Measurements from ENCODE around the gene ENAH. TPM values are rescaled to one million over a fixed set of nuclear protein-coding genes. Genes with fewer than 3 reads are reported as not detected.
A peak's percentile ranks its signal among the peaks of the same experiment; 100 is the strongest.
"Not testable (repeated sequence)": the region's sequence is repeated elsewhere in the genome, so short reads cannot be mapped to it uniquely, and the experiment has no call there.

The ENAH gene
- total RNA-seq, 1 experiment from 2014 or later: 23.2 TPM

DNA sequence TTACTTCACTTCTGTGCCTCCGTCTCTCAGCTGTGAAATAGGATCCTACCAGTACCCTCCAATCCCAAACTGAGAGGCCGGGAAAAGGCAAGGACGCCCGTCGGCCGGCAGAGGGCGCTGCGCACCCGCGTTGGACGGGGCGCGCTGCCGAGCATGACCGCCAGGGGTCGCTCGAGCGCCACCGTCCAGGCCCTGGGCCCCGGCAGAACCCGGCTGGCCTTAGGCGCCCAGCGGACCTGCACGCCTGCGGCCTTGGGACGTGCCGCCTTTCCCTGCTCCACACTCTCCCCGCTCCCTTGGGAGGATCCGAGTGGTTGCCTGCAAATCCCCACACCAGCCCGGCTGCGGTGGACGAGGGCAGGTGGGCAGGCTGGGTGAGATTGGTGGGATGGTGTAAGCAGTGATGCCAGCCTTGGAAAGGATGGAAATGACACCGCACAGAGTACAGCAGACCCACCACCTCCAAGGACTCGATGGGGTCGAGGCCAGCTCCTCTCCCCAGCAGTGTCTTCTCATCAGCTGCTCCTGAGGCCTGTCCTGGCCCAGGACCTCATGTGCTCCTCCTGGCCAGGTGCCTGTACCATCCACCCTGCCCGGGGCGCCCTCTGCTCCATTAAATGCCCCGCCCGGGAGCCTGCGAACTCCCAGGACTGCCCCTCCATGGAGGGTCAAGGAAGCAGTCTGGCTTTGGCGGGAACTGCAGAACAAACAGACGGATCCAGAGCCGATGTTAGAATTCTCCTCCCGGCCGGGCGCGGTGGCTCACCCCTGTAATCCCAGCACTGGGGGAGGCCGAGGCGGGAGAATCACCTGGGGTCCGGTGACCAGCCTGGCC is 177.7 kb downstream of the ENAH start:
- peak; percentile 62 for DNase-seq (ENCODE audit: low read depth)

DNA sequence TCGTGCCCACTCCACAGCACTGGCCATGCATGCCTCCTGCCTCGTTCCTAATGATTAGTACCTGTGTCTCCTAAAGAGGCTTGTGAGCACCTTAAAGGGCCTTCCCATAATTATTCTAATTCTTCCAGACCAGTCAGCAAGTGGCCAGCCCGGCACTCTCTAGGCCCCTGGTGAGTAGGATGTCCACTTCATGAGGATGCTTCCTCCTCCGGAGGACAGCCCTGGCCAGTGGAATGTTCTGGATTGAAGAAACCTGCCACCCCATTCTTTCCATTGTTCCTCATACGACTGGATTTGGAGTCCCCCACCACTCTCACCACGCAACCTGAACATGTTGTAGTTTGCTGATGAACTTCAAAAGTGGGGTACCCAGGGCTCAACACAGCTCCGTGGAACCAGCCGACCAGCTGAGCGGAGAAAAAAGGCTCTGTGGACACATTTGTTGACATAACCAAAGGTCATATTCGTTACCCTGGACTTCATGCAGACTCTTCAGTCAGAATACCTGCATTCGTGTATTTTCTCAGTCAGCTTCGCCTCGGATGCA is 178.4 kb downstream of the ENAH start:
- DNase-seq (ENCODE audit: low read depth): no peak

DNA sequence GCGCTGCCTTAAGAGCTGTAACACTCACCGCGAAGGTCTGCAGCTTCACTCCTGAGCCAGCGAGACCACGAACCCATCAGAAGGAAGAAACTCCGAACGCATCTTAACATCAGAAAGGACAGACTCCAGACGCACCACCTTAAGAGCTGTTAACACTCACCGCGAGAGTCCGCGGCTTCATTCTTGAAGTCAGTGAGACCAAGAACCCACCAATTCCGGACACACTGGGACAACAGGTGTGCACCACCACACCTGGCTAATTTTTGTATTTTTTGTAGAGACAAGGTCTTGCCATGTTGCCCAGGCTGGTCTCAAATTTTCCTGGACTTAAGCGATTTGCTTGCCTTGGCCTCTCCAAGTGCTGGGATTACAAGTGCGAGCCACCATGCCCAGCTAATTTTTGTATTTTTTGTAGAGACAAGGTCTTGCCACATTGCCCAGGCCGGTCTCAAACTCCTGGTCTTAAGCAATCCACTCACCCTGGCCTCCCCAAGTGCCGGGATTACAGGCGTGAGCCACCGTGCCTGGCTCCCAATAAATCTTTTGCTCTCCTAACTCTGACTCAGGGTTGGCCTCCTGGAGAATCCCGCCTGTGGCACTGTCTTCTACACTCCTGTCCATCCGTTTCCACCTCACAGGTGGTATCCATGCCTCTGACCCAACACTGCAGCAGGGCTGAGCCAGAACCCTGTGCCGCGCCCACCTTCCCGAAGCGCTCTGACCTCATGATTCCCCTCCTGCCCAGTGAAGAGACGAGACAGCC is 179.1 kb downstream of the ENAH start:
- DNase-seq (ENCODE audit: low read depth): not testable (repeated sequence)

DNA sequence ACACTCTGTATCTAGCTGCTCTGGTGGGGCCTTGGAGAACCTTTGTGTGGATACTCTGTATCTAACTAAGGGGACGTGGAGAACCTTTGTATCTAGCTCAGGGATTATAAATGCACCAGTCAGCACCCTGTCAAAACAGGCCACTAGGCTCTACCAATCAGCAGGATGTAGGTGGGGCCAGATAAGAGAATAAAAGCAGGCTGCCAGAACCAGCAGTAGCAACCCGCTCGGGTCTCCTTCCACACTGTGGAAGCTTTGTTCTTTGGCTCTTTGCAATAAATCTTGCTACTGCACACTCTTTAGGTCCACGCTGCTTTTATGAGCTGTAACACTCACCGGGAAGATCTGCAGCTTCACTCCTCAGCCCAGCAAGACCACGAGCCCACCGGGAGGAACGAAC is 179.7 kb downstream of the ENAH start:
- not testable (repeated sequence) for DNase-seq (ENCODE audit: low read depth)

DNA sequence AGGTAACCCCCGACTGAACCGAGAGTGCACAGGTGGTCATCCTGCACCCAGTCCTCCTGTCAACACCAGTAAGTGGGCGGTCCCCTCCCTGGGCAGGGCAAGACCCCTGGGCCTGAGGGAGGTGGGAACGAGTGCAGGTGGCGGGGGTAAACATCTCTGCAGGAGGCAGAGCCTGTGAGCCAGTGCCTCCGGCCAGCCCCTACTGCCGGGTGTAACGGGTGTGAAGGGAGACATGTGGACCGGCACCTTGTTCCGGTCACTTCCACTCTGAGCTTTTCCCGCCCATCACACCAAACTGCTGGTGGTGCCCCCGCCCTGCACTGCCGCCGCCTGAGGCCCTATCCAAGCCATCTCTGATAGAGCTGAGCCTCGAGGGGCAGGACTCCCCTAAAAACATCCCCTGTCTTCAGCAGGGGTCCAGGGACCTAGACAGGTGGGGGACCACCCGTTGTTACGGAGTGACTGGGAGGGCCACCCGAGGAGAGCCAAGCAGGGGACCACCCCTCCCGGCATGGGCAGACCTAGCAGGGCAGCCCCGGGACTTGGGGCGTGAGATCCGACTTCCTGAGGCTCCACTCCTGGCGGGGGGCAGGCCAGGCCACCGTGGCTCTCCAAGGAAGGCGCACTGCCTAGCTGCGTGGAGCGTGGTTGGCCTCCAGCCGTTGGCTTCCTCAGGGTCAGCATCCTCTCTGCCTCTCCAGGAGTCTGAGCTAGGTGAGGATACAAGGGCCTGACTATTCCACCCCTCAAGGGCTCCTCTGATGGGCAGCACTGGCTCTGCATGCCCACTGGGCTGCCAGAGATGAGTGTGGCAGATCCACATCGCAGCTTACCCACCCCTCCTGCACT is 181.2 kb downstream of the ENAH start:
- no peak for DNase-seq (ENCODE audit: low read depth)

DNA sequence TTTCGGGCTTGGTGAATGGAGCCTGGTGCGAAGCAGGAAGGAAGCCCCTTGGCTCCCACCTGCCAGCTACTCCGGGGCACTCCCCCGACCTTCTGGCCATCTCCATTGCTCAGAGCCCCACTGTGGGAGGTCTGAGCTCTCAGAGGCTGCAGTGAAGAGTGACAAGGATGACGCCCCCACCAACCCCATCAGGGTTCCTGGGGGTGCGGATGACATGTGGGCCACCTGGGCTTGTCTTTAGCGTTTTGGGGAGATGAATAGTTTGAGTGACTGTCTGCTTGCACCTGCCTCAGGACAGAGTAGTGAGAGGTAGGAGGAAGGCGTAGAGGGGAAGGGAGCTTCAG is 181.8 kb downstream of the ENAH start:
- DNase-seq (ENCODE audit: low read depth): no peak

DNA sequence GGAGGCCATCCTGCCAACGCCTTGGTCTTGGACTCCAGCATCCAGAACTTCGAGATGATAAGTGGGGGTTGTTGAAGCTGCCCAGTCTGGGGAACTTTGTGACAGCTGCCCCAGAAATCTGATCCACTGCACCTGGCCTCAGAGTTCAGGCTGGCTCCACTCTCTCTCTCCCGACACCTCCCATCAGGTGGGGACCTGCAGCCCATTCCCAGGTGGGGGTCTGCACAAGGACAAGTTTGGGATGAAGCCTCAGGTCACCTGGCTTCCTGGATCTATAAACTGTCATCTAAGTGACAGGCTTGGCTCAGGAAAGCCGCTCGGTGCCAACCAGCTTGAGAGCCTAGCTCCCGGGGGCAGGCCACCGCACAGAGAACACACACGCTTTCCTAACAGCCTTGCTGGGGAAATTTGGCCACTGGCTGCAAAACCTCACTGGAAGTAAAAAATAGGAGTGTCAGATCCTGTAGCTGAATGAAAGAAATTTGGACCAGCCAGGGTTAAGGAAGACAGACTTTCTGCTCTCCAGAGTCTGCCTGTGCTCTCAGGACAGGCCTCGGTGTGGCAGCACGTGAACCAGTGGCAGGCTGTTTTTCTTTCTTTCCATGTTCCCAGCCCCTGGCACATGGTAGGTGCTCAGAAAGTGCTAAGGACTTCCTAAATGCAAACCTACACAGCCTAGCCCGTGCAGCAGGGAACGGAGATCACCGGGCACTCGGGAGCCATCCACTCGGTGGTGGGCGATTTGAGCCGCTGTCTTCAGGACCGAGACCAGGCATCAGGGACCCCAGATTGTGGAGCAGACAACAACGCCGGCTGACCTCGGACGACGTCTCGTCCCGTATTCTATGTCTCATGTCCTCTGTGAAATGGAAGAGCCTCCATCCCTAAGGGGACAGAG is 182.5 kb downstream of the ENAH start:
- DNase-seq (ENCODE audit: low read depth): no peak

DNA sequence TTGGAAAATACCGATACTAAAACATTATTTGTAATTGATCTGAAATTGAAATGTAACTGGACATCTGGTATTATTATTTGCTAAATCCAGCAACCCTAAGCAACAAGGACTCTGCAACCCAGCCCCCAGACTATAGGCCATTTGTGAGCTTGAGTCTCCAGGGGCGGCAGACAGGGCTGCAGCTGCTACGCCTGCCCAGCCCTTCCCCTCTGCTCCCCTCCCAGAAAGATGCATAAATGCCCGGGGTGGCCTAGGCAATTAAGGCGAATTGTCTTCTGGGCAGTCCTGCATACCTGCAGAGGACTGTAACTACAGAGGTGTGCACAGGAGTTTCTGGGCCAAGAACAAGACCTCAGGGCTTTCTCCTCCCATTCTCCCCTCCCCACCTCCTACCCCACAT is 183.9 kb downstream of the ENAH start:
- DNase-seq (ENCODE audit: low read depth): no peak

DNA sequence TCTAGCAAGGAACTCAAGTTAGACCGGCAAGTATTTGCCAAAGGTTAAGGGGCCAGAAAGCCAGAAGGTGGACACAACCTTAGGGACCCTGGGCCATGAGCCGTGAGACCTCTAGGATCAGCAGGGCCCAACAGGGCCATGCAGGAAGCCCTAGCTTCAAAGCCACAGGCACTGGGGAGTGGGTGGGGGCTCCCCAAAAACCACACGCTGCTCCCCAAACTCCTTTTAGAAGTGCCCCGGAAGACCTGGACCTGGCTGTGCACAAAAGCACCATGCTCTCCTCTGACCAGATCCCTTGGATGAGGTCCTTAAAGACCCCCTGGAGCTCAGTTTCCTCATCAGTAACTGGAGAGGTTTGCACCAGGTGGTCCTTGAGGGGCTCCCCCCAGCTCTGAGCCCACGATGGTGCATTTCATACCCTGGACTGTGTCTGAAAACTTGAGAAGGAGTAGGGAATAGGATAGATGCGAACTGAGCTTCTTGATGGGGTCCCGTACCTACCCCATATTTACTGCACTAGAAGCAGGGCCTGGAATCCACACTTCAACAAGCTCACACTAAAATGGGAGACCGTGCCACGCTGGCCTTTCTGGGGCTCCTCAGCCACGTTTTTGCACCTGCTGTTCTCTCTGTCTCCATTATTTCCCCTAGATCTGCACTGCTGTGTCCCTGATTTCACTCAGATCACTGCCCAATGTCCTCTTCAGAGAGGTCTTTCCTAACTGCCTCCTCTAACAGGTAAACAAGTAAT is 184.5 kb downstream of the ENAH start:
- no peak for DNase-seq (ENCODE audit: low read depth)

DNA sequence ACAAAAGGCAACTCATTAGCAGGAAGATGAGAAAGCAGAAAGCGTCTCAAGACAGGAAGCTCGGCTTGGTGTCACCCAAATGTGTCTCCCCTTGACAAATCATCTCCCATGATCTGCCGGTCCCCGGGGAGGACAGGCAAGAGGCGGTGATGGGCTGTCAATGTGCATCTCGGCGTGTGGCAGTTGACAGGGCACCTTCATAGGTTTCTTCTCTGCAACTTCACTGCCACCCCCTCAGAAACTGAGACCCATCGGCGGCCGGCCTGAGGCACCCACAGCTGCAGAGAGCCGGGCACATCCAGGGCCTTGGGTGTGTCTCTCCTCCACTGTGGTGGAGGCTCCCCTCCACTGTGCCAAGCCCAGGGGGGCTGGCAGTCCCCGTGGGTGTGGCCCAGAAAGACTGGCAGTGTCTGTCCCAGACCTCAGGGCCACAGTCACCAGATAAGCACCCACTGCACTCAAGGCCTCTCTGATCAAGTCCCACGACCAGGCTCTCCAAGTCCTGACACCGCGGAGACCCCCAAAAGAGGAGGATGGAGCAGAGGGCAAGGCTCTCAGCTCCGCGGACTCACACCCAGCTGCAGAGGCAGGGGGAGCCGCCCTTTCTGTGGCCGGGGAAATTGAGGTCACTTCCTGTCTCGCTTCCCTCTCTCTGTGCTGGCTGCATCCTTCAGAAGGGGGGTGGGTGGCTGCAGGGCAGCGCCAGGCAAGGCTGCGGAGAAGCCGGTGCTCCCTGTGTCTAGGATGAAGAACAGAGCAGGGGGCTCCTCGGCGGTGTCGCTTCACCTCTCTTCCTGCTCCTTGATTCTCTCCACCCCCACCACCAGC is 185.5 kb downstream of the ENAH start:
- DNase-seq (ENCODE audit: low read depth): peak; percentile 73

DNA sequence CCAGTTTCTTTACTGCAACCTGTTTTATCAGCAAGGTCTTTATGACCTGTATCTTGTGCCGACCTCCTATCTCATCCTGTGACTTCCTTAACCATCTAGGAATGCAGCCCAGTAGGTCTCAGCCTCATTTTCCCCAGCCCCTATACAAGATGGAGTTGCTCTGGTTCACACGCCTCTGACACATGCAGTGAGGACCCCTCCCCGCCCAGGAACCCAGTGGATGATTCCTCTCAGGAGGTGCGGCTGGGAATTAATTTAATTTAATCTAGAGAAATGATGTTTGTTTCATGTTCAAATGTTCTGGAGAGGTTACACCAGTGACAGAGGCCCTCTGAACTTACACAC is 186.1 kb downstream of the ENAH start:
- DNase-seq (ENCODE audit: low read depth): no peak

DNA sequence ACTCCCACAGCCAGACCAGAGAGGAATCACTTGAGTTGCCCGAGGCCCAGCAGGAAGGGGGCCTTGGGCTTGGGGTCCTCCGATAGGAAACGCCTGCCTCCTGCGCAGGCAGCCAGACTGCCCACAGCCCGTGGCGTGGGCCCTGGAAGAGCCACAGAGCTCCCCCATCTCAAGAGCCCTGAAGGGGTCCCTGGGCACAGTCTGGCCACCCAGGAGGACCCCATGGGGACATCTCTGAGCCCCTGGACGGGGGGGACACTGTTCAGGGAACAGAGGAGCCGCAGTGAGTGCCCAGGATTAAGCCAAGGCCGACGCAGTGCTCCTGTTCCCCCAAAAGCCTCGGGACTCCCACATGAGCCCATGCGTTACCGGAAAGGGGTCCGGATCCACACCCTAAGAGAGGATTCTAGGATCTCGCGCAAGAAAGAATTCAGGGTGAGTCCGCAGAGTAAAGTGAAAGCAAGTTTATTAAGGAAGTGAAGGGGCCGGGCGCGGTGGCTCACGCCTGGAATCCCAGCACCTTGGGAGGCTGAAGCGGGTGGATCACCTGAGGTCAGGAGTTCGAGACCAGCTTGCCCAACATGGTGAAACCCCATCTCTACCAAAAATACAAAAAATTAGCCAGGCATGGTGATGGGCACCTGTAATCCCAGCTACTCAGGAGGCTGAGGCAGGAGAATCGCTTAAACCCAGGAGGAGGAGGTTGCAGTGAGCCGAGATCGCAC is 187.0 kb downstream of the ENAH start:
- no peak for DNase-seq (ENCODE audit: low read depth)

DNA sequence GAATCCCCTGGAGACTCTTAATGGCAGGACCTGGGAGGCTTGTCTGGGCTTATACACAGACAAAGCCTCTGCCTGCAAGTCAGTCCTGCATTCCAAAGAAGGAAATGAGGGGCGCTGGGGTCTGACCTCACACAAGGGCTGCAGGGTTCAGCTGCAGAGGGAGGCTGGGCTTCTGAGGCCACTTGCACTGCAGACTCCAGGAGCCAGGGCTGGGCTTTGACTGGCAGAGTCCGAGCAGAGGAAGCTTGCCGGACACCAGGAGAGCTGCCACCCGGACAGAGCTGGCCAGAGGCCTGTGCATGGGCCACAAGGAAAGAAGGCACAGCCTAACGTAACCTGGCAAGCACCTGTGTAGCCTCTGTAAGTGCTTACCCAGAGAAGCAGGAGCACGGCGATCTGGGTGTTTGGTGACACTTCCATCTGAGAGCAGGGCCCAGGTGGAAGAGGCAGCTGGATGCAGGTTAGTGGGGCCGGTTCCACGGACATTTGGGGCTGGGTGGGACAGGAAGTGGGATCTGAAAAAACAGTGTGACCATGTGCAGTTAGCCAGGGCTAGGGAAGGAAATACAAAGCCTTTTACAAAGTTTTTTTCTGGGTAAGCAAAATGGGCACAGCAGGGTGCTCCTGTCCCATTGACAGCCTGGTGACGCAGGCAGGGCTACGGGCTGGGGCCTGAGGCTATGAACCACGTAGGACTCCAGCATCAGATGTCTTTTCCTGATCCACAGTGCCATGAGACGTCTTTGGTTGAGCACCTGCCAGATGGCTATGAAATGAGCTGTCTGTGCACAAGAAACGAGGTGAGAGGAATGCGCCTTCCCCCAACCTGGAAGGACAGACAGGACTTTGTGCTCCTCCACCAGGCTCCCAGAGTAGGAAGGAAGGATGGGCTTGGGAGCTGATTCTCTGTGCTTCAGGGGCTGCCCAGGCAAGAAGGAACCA is 187.8 kb downstream of the ENAH start:
- no peak for DNase-seq (ENCODE audit: low read depth)

DNA sequence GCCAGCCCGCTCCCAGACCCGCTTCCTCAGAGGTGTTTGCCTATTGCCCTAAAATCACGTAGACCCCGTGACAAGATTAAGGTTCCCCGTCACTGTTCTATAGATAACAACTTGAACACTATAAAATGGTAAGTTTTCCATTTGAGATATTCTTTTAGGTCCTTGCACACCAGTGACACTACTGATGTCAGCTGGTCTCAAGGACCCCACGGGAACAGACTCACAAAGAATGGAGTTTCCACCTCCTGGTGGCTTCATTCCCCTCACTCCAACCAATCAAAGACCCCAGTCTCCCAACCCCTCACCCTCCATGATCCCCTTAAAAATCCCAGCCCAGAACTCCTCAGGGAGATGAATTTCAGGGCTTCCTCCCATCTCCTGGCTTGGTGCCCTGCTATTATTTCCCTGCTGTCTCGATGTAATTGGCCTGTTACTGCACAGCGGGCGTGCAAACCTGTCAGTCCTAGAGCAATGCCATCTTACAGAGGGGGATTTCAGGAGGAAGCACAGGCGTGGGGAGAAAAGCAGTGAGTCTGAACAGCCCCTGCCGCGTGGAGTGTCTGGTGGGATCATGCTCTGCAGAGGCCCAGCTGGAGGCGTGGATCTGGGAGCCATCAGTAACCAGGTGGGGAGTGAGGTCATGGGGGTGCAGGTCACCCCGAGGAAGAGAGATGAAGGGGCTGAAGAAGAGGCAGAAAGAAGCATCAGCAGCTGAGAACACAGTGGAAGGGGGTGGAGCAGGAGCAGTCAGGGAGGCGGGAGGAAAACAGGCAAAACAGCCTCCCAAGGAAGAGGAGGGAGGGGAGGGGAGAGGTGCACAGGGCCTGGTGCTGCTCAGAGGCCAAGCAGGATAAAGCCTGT is 190.0 kb downstream of the ENAH start:
- no peak for DNase-seq (ENCODE audit: low read depth)

DNA sequence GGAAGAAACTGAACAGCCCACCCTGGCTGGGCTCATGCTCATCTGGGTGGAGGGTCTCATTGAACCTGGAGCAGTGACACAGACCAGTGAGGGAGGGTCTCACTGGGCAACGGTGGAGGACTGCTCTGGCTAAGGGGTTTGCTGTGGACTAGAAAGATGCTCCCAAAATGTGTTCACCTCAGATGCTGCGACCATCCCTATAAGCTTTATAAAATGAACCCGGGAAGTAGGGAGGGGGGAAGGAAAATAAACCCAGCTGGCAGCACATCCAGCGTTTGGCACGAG is 190.6 kb downstream of the ENAH start:
- DNase-seq (ENCODE audit: low read depth): no peak
